GM23248 (cell line): ENCODE results near the gene MAPT. TPM values are rescaled to one million over a fixed set of nuclear protein-coding genes. Genes with fewer than 3 reads are reported as not detected.

Experiments used
- DNase-seq: peaks from one replicate; pipeline ENCODE4 v3.0.0-alpha.2; 2015
- H2AFZ ChIP-seq: fragments of 200-600 bp; sonication (generic); 2 replicates; pipeline ENCODE4 v1.6.1; 2016; ENCODE audit warnings: antibody characterized with exemption
- H3F3A ChIP-seq: fragments of 200-600 bp; sonication (generic); 2 replicates; pipeline ENCODE4 v1.6.1; 2016; ENCODE audit warnings: mild to moderate bottlenecking, antibody characterized with exemption, mixed run types; ENCODE audit not compliant: insufficient read depth
- H3K27ac ChIP-seq: fragments of 200-600 bp; sonication (generic); 2 replicates; pipeline ENCODE4 v1.5.1; 2016; ENCODE audit warnings: mild to moderate bottlenecking
- H3K27me3 ChIP-seq: fragments of 200-600 bp; sonication (generic); replicated peaks from 2 replicates; pipeline ENCODE4 v1.6.1; 2016; ENCODE audit warnings: mild to moderate bottlenecking; ENCODE audit not compliant: insufficient read depth
- H3K36me3 ChIP-seq: fragments of 200-600 bp; sonication (generic); 2 replicates; pipeline ENCODE4 v1.6.1; 2016; ENCODE audit warnings: low read depth, mild to moderate bottlenecking
- H3K4me1 ChIP-seq: fragments of 200-600 bp; sonication (generic); 2 replicates; pipeline ENCODE4 v1.6.1; 2016; ENCODE audit warnings: mild to moderate bottlenecking; ENCODE audit not compliant: insufficient read depth
- H3K4me2 ChIP-seq: fragments of 200-600 bp; sonication (generic); one replicate; pipeline ENCODE4 v1.6.1; 2016; ENCODE audit warnings: mild to moderate bottlenecking; ENCODE audit not compliant: unreplicated experiment
- H3K4me3 ChIP-seq: fragments of 200-600 bp; sonication (generic); 2 replicates; pipeline ENCODE4 v1.5.1; 2016; ENCODE audit warnings: mild to moderate bottlenecking
- H3K79me2 ChIP-seq: fragments of 200-600 bp; sonication (generic); 2 replicates; pipeline ENCODE4 v1.6.1; 2016; ENCODE audit warnings: mild to moderate bottlenecking; ENCODE audit not compliant: insufficient read depth
- H3K9ac ChIP-seq: fragments of 200-600 bp; sonication (generic); 2 replicates; pipeline ENCODE4 v1.6.1; 2016; ENCODE audit warnings: mild to moderate bottlenecking
- H3K9me2 ChIP-seq: fragments of 200-600 bp; sonication (generic); 2 replicates; pipeline ENCODE4 v1.6.1; 2016; ENCODE audit warnings: mixed run types, mild to moderate bottlenecking, moderate library complexity; ENCODE audit not compliant: insufficient read depth
- H3K9me3 ChIP-seq: fragments of 200-600 bp; sonication (generic); one replicate; pipeline ENCODE4 v1.6.1; 2017; ENCODE audit warnings: low read depth
- H4K20me1 ChIP-seq: fragments of 200-600 bp; sonication (generic); 2 replicates; pipeline ENCODE4 v1.6.0; 2016; ENCODE audit not compliant: insufficient read depth
- EZH2 ChIP-seq: fragments of 200-600 bp; sonication (generic); IDR thresholded peaks from 2 replicates; pipeline ENCODE4 v1.6.1; 2018; ENCODE audit warnings: antibody characterized with exemption, mild to moderate bottlenecking; ENCODE audit not compliant: insufficient read depth, poor library complexity, severe bottlenecking
- EZH2phosphoT487 ChIP-seq: fragments of 200-600 bp; sonication (generic); IDR thresholded peaks from 2 replicates; pipeline ENCODE4 v1.6.1; 2018; ENCODE audit warnings: antibody characterized with exemption, moderate library complexity, mild to moderate bottlenecking, low read depth; ENCODE audit not compliant: insufficient read depth
- WGBS, 2 experiments: methylation state at CpG; one replicate each; pipeline ENCODE4 v1.1.6; 2015 to 2017; ENCODE audit warnings: low lambda C conversion rate in 2 of 2, low coverage in 1 of 2; ENCODE audit errors: missing lambda C conversion rate in 2 of 2; 5-methylcytosine and 5-hydroxymethylcytosine counted together
- in situ Hi-C: fragments of 300-500 bp; cut with MboI; formaldehyde crosslinking; loops from 2 replicates; pipeline ENCODE4 v1.15.0; 2020
- polyA plus RNA-seq: library from polyadenylated mRNA; unstranded; fragments of >200 nt; fragmentation: Nextera tagmentation; extraction: Ambion mirVana; gene quantifications from 2 replicates; pipeline ENCODE4 v1.2.1, GENCODE V29; 2016
- total RNA-seq: library from RNA; depleted of rRNA; stranded (reverse); fragments of >200 nt; shearing (Covaris generic); gene quantifications from 2 replicates; pipeline ENCODE4 v1.2.3, GENCODE V29; 2014

The MAPT gene
- total and polyA plus RNA-seq, 2 experiments from 2014 or later: 0.06 TPM; not detected in 1

DNA sequence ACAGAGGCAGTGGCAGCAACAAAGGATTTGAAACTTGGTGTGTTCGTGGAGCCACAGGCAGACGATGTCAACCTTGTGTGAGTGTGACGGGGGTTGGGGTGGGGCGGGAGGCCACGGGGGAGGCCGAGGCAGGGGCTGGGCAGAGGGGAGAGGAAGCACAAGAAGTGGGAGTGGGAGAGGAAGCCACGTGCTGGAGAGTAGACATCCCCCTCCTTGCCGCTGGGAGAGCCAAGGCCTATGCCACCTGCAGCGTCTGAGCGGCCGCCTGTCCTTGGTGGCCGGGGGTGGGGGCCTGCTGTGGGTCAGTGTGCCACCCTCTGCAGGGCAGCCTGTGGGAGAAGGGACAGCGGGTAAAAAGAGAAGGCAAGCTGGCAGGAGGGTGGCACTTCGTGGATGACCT, 130.2 kb downstream of the MAPT start:
- Histone ChIP-seq H3K27me3 (no peaks in the 10 kb centered on the region), H3K36me3 (0 out of 2 replicates have a peak, but pooled peaks cover 4% of the 10 kb centered on the region), H3K4me3 (no peak overlapping the region), H3K9me3 (no peaks in the 10 kb centered on the region), H3K9ac (no peak overlapping the region), H2AFZ (no peak overlapping the region), H3K79me2 (no peaks in the 10 kb centered on the region), H3K4me2 (no peak overlapping the region), H3K27ac (no peak overlapping the region), H4K20me1 (no peaks in the 10 kb centered on the region), H3F3A (no peaks in the 10 kb centered on the region), H3K9me2 (no peaks in the 10 kb centered on the region), H3K4me1 (no peaks in the 10 kb centered on the region)
- DNase-seq: no peak
- in situ Hi-C loops: no loop called here
- TF ChIP-seq EZH2phosphoT487 (no peak), EZH2 (no peak)
- 81 to 87% methylated on average over 6 to 14 of the region's 14 CpGs for WGBS, 2 experiments

DNA sequence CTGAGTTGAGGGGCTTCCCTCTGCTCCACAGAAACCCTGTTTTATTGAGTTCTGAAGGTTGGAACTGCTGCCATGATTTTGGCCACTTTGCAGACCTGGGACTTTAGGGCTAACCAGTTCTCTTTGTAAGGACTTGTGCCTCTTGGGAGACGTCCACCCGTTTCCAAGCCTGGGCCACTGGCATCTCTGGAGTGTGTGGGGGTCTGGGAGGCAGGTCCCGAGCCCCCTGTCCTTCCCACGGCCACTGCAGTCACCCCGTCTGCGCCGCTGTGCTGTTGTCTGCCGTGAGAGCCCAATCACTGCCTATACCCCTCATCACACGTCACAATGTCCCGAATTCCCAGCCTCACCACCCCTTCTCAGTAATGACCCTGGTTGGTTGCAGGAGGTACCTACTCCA, 130.7 kb downstream of the MAPT start:
- Histone ChIP-seq H3K27me3 (no peaks in the 10 kb centered on the region), H3K27ac (no peak overlapping the region), H3F3A (peaks cover 3% of the 10 kb centered on the region; the same call in 1 of the 2 replicates), H3K9ac (no peak overlapping the region), H3K9me2 (no peaks in the 10 kb centered on the region), H3K4me3 (no peak overlapping the region), H4K20me1 (no peaks in the 10 kb centered on the region), H3K4me2 (no peak overlapping the region), H3K4me1 (no peaks in the 10 kb centered on the region), H3K9me3 (no peaks in the 10 kb centered on the region), H3K79me2 (no peaks in the 10 kb centered on the region), H3K36me3 (peaks cover 6% of the 10 kb centered on the region; the same call in 1 of the 2 replicates), H2AFZ (no peak overlapping the region)
- no peak for TF ChIP-seq EZH2phosphoT487
- no peak for TF ChIP-seq EZH2
- in situ Hi-C loops: no loop called here
- 72 to 79% methylated on average over 9 to 10 of the region's 10 CpGs for WGBS, 2 experiments
- no peak for DNase-seq

DNA sequence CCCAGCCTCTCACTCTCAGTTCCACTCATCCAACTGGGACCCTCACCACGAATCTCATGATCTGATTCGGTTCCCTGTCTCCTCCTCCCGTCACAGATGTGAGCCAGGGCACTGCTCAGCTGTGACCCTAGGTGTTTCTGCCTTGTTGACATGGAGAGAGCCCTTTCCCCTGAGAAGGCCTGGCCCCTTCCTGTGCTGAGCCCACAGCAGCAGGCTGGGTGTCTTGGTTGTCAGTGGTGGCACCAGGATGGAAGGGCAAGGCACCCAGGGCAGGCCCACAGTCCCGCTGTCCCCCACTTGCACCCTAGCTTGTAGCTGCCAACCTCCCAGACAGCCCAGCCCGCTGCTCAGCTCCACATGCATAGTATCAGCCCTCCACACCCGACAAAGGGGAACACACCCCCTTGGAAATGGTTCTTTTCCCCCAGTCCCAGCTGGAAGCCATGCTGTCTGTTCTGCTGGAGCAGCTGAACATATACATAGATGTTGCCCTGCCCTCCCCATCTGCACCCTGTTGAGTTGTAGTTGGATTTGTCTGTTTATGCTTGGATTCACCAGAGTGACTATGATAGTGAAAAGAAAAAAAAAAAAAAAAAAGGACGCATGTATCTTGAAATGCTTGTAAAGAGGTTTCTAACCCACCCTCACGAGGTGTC, 131.3 kb downstream of the MAPT start:
- Histone ChIP-seq H4K20me1 (no peaks in the 10 kb centered on the region), H3K4me3 (no peak overlapping the region), H3K27ac (no peak overlapping the region), H3K79me2 (no peaks in the 10 kb centered on the region), H3K9me3 (no peaks in the 10 kb centered on the region), H3K36me3 (peaks cover 11% of the 10 kb centered on the region; the same call in 1 of the 2 replicates), H3K4me2 (no peak overlapping the region), H3K4me1 (no peaks in the 10 kb centered on the region), H3F3A (peaks cover 8% of the 10 kb centered on the region; the same call in 1 of the 2 replicates), H3K9me2 (no peaks in the 10 kb centered on the region), H3K27me3 (no peaks in the 10 kb centered on the region), H2AFZ (no peak overlapping the region), H3K9ac (no peak overlapping the region)
- 51 to 64% methylated on average over 8 of the region's 8 CpGs for WGBS, 2 experiments
- no peak for DNase-seq
- TF ChIP-seq EZH2: no peak
- TF ChIP-seq EZH2phosphoT487: no peak
- in situ Hi-C loops: no loop called here

DNA sequence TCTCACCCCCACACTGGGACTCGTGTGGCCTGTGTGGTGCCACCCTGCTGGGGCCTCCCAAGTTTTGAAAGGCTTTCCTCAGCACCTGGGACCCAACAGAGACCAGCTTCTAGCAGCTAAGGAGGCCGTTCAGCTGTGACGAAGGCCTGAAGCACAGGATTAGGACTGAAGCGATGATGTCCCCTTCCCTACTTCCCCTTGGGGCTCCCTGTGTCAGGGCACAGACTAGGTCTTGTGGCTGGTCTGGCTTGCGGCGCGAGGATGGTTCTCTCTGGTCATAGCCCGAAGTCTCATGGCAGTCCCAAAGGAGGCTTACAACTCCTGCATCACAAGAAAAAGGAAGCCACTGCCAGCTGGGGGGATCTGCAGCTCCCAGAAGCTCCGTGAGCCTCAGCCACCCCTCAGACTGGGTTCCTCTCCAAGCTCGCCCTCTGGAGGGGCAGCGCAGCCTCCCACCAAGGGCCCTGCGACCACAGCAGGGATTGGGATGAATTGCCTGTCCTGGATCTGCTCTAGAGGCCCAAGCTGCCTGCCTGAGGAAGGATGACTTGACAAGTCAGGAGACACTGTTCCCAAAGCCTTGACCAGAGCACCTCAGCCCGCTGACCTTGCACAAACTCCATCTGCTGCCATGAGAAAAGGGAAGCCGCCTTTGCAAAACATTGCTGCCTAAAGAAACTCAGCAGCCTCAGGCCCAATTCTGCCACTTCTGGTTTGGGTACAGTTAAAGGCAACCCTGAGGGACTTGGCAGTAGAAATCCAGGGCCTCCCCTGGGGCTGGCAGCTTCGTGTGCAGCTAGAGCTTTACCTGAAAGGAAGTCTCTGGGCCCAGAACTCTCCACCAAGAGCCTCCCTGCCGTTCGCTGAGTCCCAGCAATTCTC, 132.1 kb downstream of the MAPT start:
- Histone ChIP-seq H3K4me1 (no peaks in the 10 kb centered on the region), H3K4me2 (no peak overlapping the region), H3K27ac (no peak overlapping the region), H3K79me2 (no peaks in the 10 kb centered on the region), H4K20me1 (no peaks in the 10 kb centered on the region), H3F3A (peaks cover 9% of the 10 kb centered on the region; the same call in 1 of the 2 replicates), H3K9me2 (no peaks in the 10 kb centered on the region), H3K9ac (no peak overlapping the region), H3K27me3 (no peaks in the 10 kb centered on the region), H3K4me3 (no peak overlapping the region), H3K9me3 (no peaks in the 10 kb centered on the region), H3K36me3 (peaks cover 16% of the 10 kb centered on the region; the same call in 1 of the 2 replicates), H2AFZ (no peak overlapping the region)
- WGBS, 2 experiments: 79 to 84% methylated on average over 16 to 17 of the region's 17 CpGs
- no peak for TF ChIP-seq EZH2
- no peak for TF ChIP-seq EZH2phosphoT487
- DNase-seq: no peak
- in situ Hi-C loops: no loop called here
